ENCODE data around the gene PLIN4.

The PLIN4 gene

GRCh38 chr19:4483385-4483784 is 34.9 kb downstream of the PLIN4 start:
- no peak for DNase-seq (ENCODE audit: low spot score)
- Histone ChIP-seq H3K4me2 (ENCODE audit: insufficient read depth, low read length, poor library complexity, severe bottlenecking) (no peak overlapping the region), H2BK120ac (ENCODE audit: low read depth, low read length) (no peak overlapping the region), H2AK5ac (ENCODE audit: low read depth, low read length) (no peak overlapping the region), H3K23ac (ENCODE audit: low read depth, low read length, poor library complexity) (peak overlapping the region; percentile 52), H2BK12ac (ENCODE audit: low read length) (no peak overlapping the region), H2BK15ac (ENCODE audit: low read length) (no peak overlapping the region), H3K18ac (ENCODE audit: low read length) (no peak overlapping the region), H3K36me3 (replicated peaks in 1 of 2; ENCODE audit: control insufficient read depth in 2 of 2, insufficient read depth in 2 of 2, low read length in 2 of 2) (peaks cover 22 to 56% of the 10 kb centered on the region in 2 donors), H2AFZ (ENCODE audit: low read length) (no peak overlapping the region), H3K4me3 (ENCODE audit: low read length in 2 of 2) (no peak overlapping the region), H2BK5ac (ENCODE audit: low read length) (no peak overlapping the region), H4K8ac (ENCODE audit: low read depth, low read length) (no peak overlapping the region), H3K14ac (ENCODE audit: low read length) (peak overlapping the region; percentile 31), H3K79me1 (ENCODE audit: low read depth, low read length) (peaks cover 8% of the 10 kb centered on the region), H3K4me1 (ENCODE audit: control insufficient read depth in 2 of 2, insufficient read depth in 1 of 2, low read depth in 1 of 2, low read length in 2 of 2) (no peaks in the 10 kb centered on the region), H3K9me3 (replicated peaks in 1 of 2; ENCODE audit: control insufficient read depth in 2 of 2, insufficient read depth in 1 of 2, low read depth in 1 of 2, low read length in 2 of 2) (no peaks in the 10 kb centered on the region), H3K4ac (ENCODE audit: low read length) (no peak overlapping the region), H3K27ac (replicated peaks; ENCODE audit: low read length) (no peak overlapping the region), H3K9ac (ENCODE audit: low read depth, low read length, poor library complexity) (peak overlapping the region; percentile 81), H3K27me3 (ENCODE audit: control insufficient read depth in 3 of 3, insufficient read depth in 3 of 3, low read depth in 1 of 3, low read length in 3 of 3) (no peaks in the 10 kb centered on the region), H4K91ac (ENCODE audit: low read depth, low read length, poor library complexity) (no peak overlapping the region)
- no CpG with 5 or more reads among the region's 19 CpGs for WGBS, 2 donors (ENCODE audit: extremely low coverage in 2 of 2, insufficient read length in 2 of 2, insufficient replicate concordance in 1 of 2)

GRCh38 chr19:4482721-4483364 is 35.4 kb downstream of the PLIN4 start:
- no CpG with 5 or more reads among the region's 35 CpGs for WGBS, 2 donors (ENCODE audit: extremely low coverage in 2 of 2, insufficient read length in 2 of 2, insufficient replicate concordance in 1 of 2)
- no peaks in the 10 kb centered on the region for H3K4me1 ChIP-seq (ENCODE audit: control insufficient read depth in 2 of 2, insufficient read depth in 1 of 2, low read depth in 1 of 2, low read length in 2 of 2)

GRCh38 chr19:4477034-4477801 is 41.1 kb downstream of the PLIN4 start:
- Histone ChIP-seq H2AK5ac (ENCODE audit: low read depth, low read length) (no peak overlapping the region), H4K91ac (ENCODE audit: low read depth, low read length, poor library complexity) (no peak overlapping the region), H3K4me1 (ENCODE audit: control insufficient read depth in 2 of 2, insufficient read depth in 1 of 2, low read depth in 1 of 2, low read length in 2 of 2) (peaks cover 8 to 10% of the 10 kb centered on the region in 2 donors), H3K9ac (ENCODE audit: low read depth, low read length, poor library complexity) (no peak overlapping the region), H3K14ac (ENCODE audit: low read length) (no peak overlapping the region), H2BK15ac (ENCODE audit: low read length) (no peak overlapping the region), H3K18ac (ENCODE audit: low read length) (no peak overlapping the region), H3K79me1 (ENCODE audit: low read depth, low read length) (peaks cover 18% of the 10 kb centered on the region), H2BK5ac (ENCODE audit: low read length) (no peak overlapping the region), H3K23ac (ENCODE audit: low read depth, low read length, poor library complexity) (no peak overlapping the region), H3K4ac (ENCODE audit: low read length) (no peak overlapping the region), H2BK12ac (ENCODE audit: low read length) (no peak overlapping the region), H4K8ac (ENCODE audit: low read depth, low read length) (no peak overlapping the region), H3K27ac (replicated peaks; ENCODE audit: low read length) (no peak overlapping the region), H3K9me3 (replicated peaks in 1 of 2; ENCODE audit: control insufficient read depth in 2 of 2, insufficient read depth in 1 of 2, low read depth in 1 of 2, low read length in 2 of 2) (peaks cover 0 to 2% of the 10 kb centered on the region in 2 donors), H3K27me3 (ENCODE audit: control insufficient read depth in 3 of 3, insufficient read depth in 3 of 3, low read depth in 1 of 3, low read length in 3 of 3) (no peaks in the 10 kb centered on the region), H3K4me3 (ENCODE audit: low read length in 2 of 2) (no peak overlapping the region), H2BK120ac (ENCODE audit: low read depth, low read length) (no peak overlapping the region), H3K4me2 (ENCODE audit: insufficient read depth, low read length, poor library complexity, severe bottlenecking) (no peak overlapping the region), H3K36me3 (replicated peaks in 1 of 2; ENCODE audit: control insufficient read depth in 2 of 2, insufficient read depth in 2 of 2, low read length in 2 of 2) (peaks cover 26 to 48% of the 10 kb centered on the region in 2 donors), H2AFZ (ENCODE audit: low read length) (no peak overlapping the region)
- DNase-seq (ENCODE audit: low spot score): no peak
- WGBS, 2 donors (ENCODE audit: extremely low coverage in 2 of 2, insufficient read length in 2 of 2, insufficient replicate concordance in 1 of 2): no CpG with 5 or more reads among the region's 16 CpGs

More at GRCh38 chr19:4482721-4483364, 35.4 kb downstream of the PLIN4 start:
- no peak overlapping the region for H2BK12ac ChIP-seq (ENCODE audit: low read length)
- H2BK5ac ChIP-seq (ENCODE audit: low read length): no peak overlapping the region
- H3K4ac ChIP-seq (ENCODE audit: low read length): no peak overlapping the region
- H4K91ac ChIP-seq (ENCODE audit: low read depth, low read length, poor library complexity): no peak overlapping the region
- H3K14ac ChIP-seq (ENCODE audit: low read length): no peak overlapping the region
- H3K9ac ChIP-seq (ENCODE audit: low read depth, low read length, poor library complexity): peak overlapping the region; percentile 81
- H4K8ac ChIP-seq (ENCODE audit: low read depth, low read length): no peak overlapping the region
- peaks cover 8% of the 10 kb centered on the region for H3K79me1 ChIP-seq (ENCODE audit: low read depth, low read length)
- H3K27ac ChIP-seq (replicated peaks; ENCODE audit: low read length): no peak overlapping the region
- H3K9me3 ChIP-seq (replicated peaks in 1 of 2; ENCODE audit: control insufficient read depth in 2 of 2, insufficient read depth in 1 of 2, low read depth in 1 of 2, low read length in 2 of 2): no peaks in the 10 kb centered on the region
- no peak for DNase-seq (ENCODE audit: low spot score)
- H2AFZ ChIP-seq (ENCODE audit: low read length): no peak overlapping the region
- H3K36me3 ChIP-seq (replicated peaks in 1 of 2; ENCODE audit: control insufficient read depth in 2 of 2, insufficient read depth in 2 of 2, low read length in 2 of 2): peaks cover 21 to 55% of the 10 kb centered on the region in 2 donors
- no peak overlapping the region for H2BK15ac ChIP-seq (ENCODE audit: low read length)
- H3K4me2 ChIP-seq (ENCODE audit: insufficient read depth, low read length, poor library complexity, severe bottlenecking): no peak overlapping the region
- H2AK5ac ChIP-seq (ENCODE audit: low read depth, low read length): no peak overlapping the region
- no peak overlapping the region for H3K4me3 ChIP-seq (ENCODE audit: low read length in 2 of 2)
- no peak overlapping the region for H2BK120ac ChIP-seq (ENCODE audit: low read depth, low read length)
- no peak overlapping the region for H3K18ac ChIP-seq (ENCODE audit: low read length)
- no peaks in the 10 kb centered on the region for H3K27me3 ChIP-seq (ENCODE audit: control insufficient read depth in 3 of 3, insufficient read depth in 3 of 3, low read depth in 1 of 3, low read length in 3 of 3)
- no peak overlapping the region for H3K23ac ChIP-seq (ENCODE audit: low read depth, low read length, poor library complexity)

- H3K27ac ChIP-seq (replicated peaks; ENCODE audit: low read length): peak overlapping the region; percentile 77
- H3K4me1 ChIP-seq (ENCODE audit: control insufficient read depth in 2 of 2, insufficient read depth in 1 of 2, low read depth in 1 of 2, low read length in 2 of 2): peaks cover 8 to 10% of the 10 kb centered on the region in 2 donors
- no CpG with 5 or more reads among the region's 13 CpGs for WGBS, 2 donors (ENCODE audit: extremely low coverage in 2 of 2, insufficient read length in 2 of 2, insufficient replicate concordance in 1 of 2)
- H3K4me3 ChIP-seq (ENCODE audit: low read length in 2 of 2): peak overlapping the region; percentile 75 to 84
- H2AK5ac ChIP-seq (ENCODE audit: low read depth, low read length): peak overlapping the region; percentile 91
- H4K8ac ChIP-seq (ENCODE audit: low read depth, low read length): no peak overlapping the region
- H4K91ac ChIP-seq (ENCODE audit: low read depth, low read length, poor library complexity): no peak overlapping the region
- peak overlapping the region; percentile 66 for H2AFZ ChIP-seq (ENCODE audit: low read length)
- H3K18ac ChIP-seq (ENCODE audit: low read length): peak overlapping the region; percentile 20
- H3K14ac ChIP-seq (ENCODE audit: low read length): no peak overlapping the region
- no peak overlapping the region for H2BK15ac ChIP-seq (ENCODE audit: low read length)
- H3K4me2 ChIP-seq (ENCODE audit: insufficient read depth, low read length, poor library complexity, severe bottlenecking): peak overlapping the region; percentile 88
- peak overlapping the region; percentile 61 for H3K9ac ChIP-seq (ENCODE audit: low read depth, low read length, poor library complexity)
- H3K4ac ChIP-seq (ENCODE audit: low read length): no peak overlapping the region
- no peak overlapping the region for H3K23ac ChIP-seq (ENCODE audit: low read depth, low read length, poor library complexity)
- H2BK12ac ChIP-seq (ENCODE audit: low read length): no peak overlapping the region
- peaks cover 22 to 38% of the 10 kb centered on the region in 2 donors for H3K36me3 ChIP-seq (replicated peaks in 1 of 2; ENCODE audit: control insufficient read depth in 2 of 2, insufficient read depth in 2 of 2, low read length in 2 of 2)
- H3K9me3 ChIP-seq (replicated peaks in 1 of 2; ENCODE audit: control insufficient read depth in 2 of 2, insufficient read depth in 1 of 2, low read depth in 1 of 2, low read length in 2 of 2): peaks cover 0 to 2% of the 10 kb centered on the region in 2 donors
- H2BK120ac ChIP-seq (ENCODE audit: low read depth, low read length): no peak overlapping the region
- peaks cover 16% of the 10 kb centered on the region for H3K79me1 ChIP-seq (ENCODE audit: low read depth, low read length)
- peak; percentile 77 for DNase-seq (ENCODE audit: low spot score)
- peak overlapping the region; percentile 7 for H2BK5ac ChIP-seq (ENCODE audit: low read length)
- H3K27me3 ChIP-seq (ENCODE audit: control insufficient read depth in 3 of 3, insufficient read depth in 3 of 3, low read depth in 1 of 3, low read length in 3 of 3): no peaks in the 10 kb centered on the region
Observed at GRCh38 chr19:4474514-4475022, 43.7 kb downstream of the PLIN4 start.

Measured in neuronal stem cell (in vitro differentiated cells).